OCI-LY1 (cell line): ENCODE data around the gene TLCD3B.

Experiments
- CTCF ChIP-seq: fragments of 200-600 bp; sonication (generic), shearing (Covaris generic); IDR thresholded peaks from 2 replicates; pipeline ENCODE4 v1.5.1; 2017; ENCODE audit warnings: mild to moderate bottlenecking, antibody characterized with exemption, low read length, moderate library complexity, mixed read lengths
- EZH2 ChIP-seq: fragments of 200-600 bp; sonication (generic), shearing (Covaris generic); IDR thresholded peaks from 2 replicates; pipeline ENCODE4 v1.8.0; 2017; ENCODE audit warnings: borderline replicate concordance, mixed run types, mild to moderate bottlenecking, antibody characterized with exemption, low read length, moderate library complexity, mixed read lengths

- TF ChIP-seq CTCF (no peak), EZH2 (no peak)
These were observed 9.2 kb upstream of the TLCD3B start for GRCh38 chr16:30040221-30040620.
